GM10847 (cell line): ENCODE data around the gene TP53I11.

Source experiments
- POLR2A ChIP-seq: IDR thresholded peaks from 2 replicates; pipeline ENCODE4 v1.6.1; 2011; ENCODE audit not compliant: insufficient read length; ENCODE audit errors: extremely low read depth

Gene TP53I11

GRCh38 chr11:44883277-44883676, 67.4 kb downstream of the TP53I11 start:
- no peak for TF ChIP-seq POLR2A
